ENCODE measurements around the gene GPANK1. TPM values are rescaled to one million over a fixed set of nuclear protein-coding genes. Genes with fewer than 3 reads are reported as not detected.

GPANK1 gene
- total and polyA plus RNA-seq, 9 of the 15 experiments (the other 6 are each of a cell fraction or from before 2014, with no cell fraction given) = 32.2 to 111 (median 46.3) TPM

DNA sequence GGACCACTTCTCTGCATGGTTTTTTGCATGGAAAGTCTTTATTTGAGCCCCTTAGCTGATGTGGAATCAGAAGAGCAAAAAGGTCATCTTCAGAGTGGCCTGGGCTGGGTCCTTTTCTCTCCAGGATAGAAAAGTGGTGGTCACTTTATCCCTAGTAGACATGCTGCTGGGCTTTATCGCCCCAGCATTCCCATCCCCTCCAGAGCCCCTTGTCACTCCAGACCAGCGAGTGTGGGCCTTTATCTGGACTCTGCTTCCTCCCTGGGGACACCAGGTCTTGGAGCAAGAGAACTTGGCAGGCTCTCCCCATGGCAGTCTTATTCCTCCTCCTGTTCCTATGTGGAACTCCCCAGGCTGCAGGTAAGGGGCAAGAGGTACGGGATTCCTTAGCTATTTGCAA, 41.8 kb upstream of the GPANK1 start, which contains the start of gene LY6G6F:
LY6G6F (plus strand) TSS at position 268 of the 400 bp plus-strand sequence; CDS start at position 309, 41 bp downstream.
- Histone ChIP-seq H2AFZ (ENCODE audit: low read depth, low read length) (peak within 1 kb of the TSS; percentile 91), H4K20me1 (replicated peaks; ENCODE audit: control insufficient read depth, insufficient read depth, low read length) (no peaks in the 10 kb centered on the region; the same call in 1 of the 2 replicates), H3K4me1 (replicated peaks in 1 of 2; ENCODE audit: control insufficient read depth in 2 of 2, insufficient read depth in 2 of 2, low read length in 2 of 2) (peaks cover 35 to 37% of the 10 kb centered on the region in 2 experiments), H3K9me3 (replicated peaks; ENCODE audit: control insufficient read depth, insufficient read depth, low read depth, low read length) (no peaks in the 10 kb centered on the region), H3K9me1 (ENCODE audit: control insufficient read depth, insufficient read depth, low read length) (no peaks in the 10 kb centered on the region), H3K36me3 (ENCODE audit: control insufficient read depth, insufficient read depth, low read length) (peaks cover 4% of the 10 kb centered on the region; the same call in 2 of the 3 replicates), H3K4me2 (ENCODE audit: insufficient read depth, low read length) (peak within 1 kb of the TSS; percentile 44), H3K4me3 (no peak within 1 kb of the TSS), H3K27me3 (ENCODE audit: control insufficient read depth in 2 of 2, insufficient read depth in 2 of 2, low read length in 2 of 2) (no peaks in the 10 kb centered on the region), H3K9ac (ENCODE audit: insufficient read depth in 1 of 2, low read depth in 2 of 2, low read length in 2 of 2) (peak within 1 kb of the TSS; percentile 23 to 46; a peak in 3 of 4 replicates), H3K79me2 (ENCODE audit: control insufficient read depth, insufficient read depth, low read length) (peaks cover 19% of the 10 kb centered on the region), H3K27ac (ENCODE audit: extremely low read depth, low read depth, low read length) (peak within 1 kb of the TSS; percentile 23)
- FAIRE-seq (no peak), DNase-seq (ENCODE audit: extremely low read depth in 1 of 4, low spot score in 3 of 4) (peak in 2 of 4 experiments; percentile 65 to 75), ATAC-seq (0 out of 3 replicates have a peak, but pooled peaks have one; percentile 0)
- intact Hi-C loops (cut with micrococcal nuclease) = no loop called here
- 8% methylated on average over 3 of the region's 3 CpGs for WGBS (ENCODE audit: insufficient coverage, low coverage, missing lambda C conversion rate)
- POLR2A ChIA-PET = interaction anchor here (0.6 to 12.4 kb wide), 7 partner anchors 9 to 989 kb away, joined by 3 to 223 read pairs (median 4); partner anchors contain the start of genes DDAH2, LY6G6C, LY6G6D and MDC1
- CTCF ChIA-PET (ENCODE audit: low intra/inter-chr PET ratio) = no interaction called here
- BruUV-seq (replicated peaks) = no TSS peak
- in situ Hi-C loops (cut with MboI) = no loop called here
- TF ChIP-seq L3MBTL2 (IDR thresholded peaks at IDR 0.05) (peak; percentile 33; the same call in 1 of the 2 replicates), SMAD4 (CRISPR knock-in tag; conservative IDR thresholded peaks at IDR 0.05) (0 out of 2 replicates have a peak, but pooled peaks have one; percentile 9), MEF2D (tag; conservative IDR thresholded peaks at IDR 0.05; ENCODE audit: low read depth) (0 out of 2 replicates have a peak, but pooled peaks have one; percentile 24), CBFA2T2 (conservative IDR thresholded peaks at IDR 0.05) (peak; percentile 56), POLR2A (conservative IDR thresholded peaks at IDR 0.05) (no peak), POLR2G (IDR thresholded peaks at IDR 0.05; ENCODE audit: low read depth, low read length) (no peak), PML (IDR thresholded peaks at IDR 0.05; ENCODE audit: low read length) (no peak), ARID1B (IDR thresholded peaks at IDR 0.05) (peak; percentile 47), ZC3H11A (IDR thresholded peaks at IDR 0.05; ENCODE audit: low read depth, low read length) (0 out of 2 replicates have a peak, but pooled peaks have one; percentile 24), EP300 (IDR thresholded peaks at IDR 0.05; ENCODE audit: low read length) (peak; percentile 26; the same call in 1 of the 2 replicates), SMARCA4 (IDR thresholded peaks at IDR 0.05) (peak; percentile 25; the same call in 1 of the 2 replicates), KAT8 (IDR thresholded peaks at IDR 0.05; ENCODE audit: low read depth) (0 out of 2 replicates have a peak, but pooled peaks have one; percentile 7), SRF (CRISPR knock-in tag; IDR thresholded peaks at IDR 0.05) (peak in 1 of 2 experiments; percentile 83; a peak in 1 of 4 replicates), ETV5 (CRISPR knock-in tag; IDR thresholded peaks at IDR 0.05; ENCODE audit: low read depth) (0 out of 2 replicates have a peak, but pooled peaks have one; percentile 31), ZC3H8 (IDR thresholded peaks at IDR 0.05) (no peak), ZBTB7A (IDR thresholded peaks at IDR 0.05; ENCODE audit: borderline replicate concordance, control insufficient read depth, low read depth, low read length) (peak; percentile 53; the same call in 1 of the 2 replicates), TCF3 (CRISPR knock-in tag; IDR thresholded peaks at IDR 0.05) (peak; percentile 63)
- TF ChIP-seq, protein P1, sequence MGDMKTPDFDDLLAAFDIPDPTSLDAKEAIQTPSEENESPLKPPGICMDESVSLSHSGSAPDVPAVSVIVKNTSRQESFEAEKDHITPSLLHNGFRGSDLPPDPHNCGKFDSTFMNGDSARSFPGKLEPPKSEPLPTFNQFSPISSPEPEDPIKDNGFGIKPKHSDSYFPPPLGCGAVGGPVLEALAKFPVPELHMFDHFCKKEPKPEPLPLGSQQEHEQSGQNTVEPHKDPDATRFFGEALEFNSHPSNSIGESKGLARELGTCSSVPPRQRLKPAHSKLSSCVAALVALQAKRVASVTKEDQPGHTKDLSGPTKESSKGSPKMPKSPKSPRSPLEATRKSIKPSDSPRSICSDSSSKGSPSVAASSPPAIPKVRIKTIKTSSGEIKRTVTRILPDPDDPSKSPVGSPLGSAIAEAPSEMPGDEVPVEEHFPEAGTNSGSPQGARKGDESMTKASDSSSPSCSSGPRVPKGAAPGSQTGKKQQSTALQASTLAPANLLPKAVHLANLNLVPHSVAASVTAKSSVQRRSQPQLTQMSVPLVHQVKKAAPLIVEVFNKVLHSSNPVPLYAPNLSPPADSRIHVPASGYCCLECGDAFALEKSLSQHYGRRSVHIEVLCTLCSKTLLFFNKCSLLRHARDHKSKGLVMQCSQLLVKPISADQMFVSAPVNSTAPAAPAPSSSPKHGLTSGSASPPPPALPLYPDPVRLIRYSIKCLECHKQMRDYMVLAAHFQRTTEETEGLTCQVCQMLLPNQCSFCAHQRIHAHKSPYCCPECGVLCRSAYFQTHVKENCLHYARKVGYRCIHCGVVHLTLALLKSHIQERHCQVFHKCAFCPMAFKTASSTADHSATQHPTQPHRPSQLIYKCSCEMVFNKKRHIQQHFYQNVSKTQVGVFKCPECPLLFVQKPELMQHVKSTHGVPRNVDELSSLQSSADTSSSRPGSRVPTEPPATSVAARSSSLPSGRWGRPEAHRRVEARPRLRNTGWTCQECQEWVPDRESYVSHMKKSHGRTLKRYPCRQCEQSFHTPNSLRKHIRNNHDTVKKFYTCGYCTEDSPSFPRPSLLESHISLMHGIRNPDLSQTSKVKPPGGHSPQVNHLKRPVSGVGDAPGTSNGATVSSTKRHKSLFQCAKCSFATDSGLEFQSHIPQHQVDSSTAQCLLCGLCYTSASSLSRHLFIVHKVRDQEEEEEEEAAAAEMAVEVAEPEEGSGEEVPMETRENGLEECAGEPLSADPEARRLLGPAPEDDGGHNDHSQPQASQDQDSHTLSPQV (IDR thresholded peaks at IDR 0.05) = peak; percentile 44; the same call in 1 of the 2 replicates
- TF ChIP-seq, protein P2, sequence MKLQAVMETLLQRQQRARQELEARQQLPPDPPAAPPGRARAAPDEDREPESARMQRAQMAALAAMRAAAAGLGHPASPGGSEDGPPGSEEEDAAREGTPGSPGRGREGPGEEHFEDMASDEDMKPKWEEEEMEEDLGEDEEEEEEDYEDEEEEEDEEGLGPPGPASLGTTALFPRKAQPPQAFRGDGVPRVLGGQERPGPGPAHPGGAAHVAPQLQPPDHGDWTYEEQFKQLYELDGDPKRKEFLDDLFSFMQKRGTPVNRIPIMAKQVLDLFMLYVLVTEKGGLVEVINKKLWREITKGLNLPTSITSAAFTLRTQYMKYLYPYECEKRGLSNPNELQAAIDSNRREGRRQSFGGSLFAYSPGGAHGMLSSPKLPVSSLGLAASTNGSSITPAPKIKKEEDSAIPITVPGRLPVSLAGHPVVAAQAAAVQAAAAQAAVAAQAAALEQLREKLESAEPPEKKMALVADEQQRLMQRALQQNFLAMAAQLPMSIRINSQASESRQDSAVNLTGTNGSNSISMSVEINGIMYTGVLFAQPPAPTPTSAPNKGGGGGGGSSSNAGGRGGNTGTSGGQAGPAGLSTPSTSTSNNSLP (IDR thresholded peaks at IDR 0.05; ENCODE audit: borderline replicate concordance, low read depth, low read length) = no peak
